NOMO-1 treated with dmso at 0.1 percent for 144 hours (cell line): ENCODE measurements around the gene ELL.

Experiments
- DNase-seq: peaks from one replicate; lab custom pipeline; 2025; ENCODE audit not compliant: unreplicated experiment; lab: John Stamatoyannopoulos, UW

Gene ELL

DNA sequence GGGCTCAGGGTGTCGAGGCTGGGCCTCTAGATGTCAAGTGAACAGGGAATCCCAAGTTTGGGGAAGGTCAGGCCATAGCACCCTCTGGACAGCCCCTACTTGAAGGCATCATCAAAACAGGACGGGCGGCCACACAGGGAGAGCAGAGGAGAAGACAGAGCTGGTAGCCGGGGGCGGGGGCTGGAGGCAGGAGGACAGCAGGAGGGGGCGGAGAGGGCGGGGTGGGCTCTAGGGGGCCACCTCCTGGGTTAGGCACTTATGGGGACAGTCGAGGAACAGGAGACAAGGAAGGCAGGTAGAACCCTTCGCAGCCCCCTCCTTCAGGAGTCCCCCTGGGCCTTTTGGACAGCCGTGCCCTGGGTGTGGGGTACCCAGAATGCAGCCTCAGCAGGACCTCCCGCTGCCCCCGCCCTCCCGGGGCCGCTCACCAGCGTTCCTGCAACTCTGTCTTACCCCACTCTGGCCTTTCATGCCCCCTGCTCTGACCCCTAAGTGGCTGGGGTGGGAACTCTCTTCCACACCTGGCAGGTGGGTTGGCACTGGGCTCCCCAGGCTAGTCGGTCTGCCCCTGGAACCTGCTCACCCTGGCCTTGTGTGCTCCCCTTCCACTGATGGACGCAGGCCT, 96.9 kb downstream of the ELL start:
- DNase-seq = no peak

DNA sequence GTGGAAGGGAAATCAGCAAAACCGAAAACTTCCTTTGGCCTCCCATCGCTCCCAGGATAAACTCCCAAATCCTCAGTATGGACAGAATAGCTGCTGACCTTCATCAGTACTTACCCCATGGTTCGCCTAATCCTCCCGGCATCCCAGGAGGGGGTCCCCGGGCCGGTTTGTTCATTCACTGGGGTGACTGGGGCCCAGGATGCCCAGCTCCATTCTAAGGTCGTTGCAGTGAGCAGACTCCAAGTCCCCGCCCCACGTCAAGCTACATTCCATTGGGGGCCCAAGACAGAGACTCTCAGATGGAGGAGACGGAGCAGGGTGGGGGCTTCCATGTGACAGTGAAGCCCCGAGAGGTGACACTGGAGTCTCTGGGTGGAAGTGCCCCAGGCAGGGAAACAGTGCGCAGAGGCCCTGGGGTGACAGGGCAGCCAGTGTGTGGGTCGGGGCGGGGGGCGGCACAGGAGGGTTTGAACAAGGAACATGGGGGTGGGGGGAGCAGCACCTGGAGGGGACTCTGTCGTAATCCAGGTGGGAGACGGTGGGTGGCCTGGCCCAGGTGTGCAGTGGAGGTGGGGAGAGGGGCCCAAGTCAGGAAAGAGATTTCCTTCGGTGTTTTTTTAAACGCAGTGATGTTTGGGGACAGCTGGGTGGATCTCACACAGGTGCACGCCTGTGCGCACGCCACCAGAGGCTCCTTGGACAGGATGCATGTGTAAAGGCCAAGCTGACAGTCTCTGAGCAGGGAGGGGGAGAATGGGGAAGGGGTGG, 97.6 kb downstream of the ELL start:
- DNase-seq = no peak

DNA sequence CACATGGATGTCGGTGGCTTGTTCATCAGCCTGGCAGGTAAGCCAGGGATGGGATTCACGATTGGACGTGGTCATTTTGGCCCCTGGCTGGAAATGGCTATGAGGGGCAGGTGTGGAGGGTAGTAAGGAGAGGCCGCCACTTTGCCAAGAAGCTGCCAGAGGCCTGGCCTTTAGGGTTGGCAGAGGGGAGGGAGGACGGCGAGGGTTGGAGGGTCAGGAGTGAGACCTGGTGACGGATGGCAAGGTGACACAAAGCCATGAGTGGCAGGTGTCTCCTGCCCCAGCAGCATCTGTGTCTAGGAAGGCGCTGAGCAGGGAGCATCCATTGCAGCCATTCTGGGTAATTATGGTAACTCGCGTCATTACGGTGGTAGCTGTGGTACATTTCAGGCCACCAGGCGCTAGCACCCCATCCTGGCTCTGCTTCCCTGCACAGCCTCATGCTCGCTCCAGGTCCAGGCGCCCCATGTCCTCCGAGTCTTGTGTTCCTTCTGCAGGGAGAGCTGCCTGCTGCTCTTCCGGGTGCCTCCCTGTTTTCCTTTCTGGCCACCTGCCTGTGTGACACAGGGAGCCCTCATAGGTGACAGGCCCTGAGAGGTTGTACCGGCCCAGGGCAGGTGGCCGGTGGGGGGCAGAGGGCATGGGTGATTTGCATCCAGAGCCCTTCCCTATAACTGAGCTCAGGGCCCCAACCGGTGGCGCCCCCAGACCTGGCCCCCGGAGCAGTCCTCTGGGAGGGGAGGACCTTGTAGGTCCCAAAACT, 98.4 kb downstream of the ELL start:
- DNase-seq = no peak

DNA sequence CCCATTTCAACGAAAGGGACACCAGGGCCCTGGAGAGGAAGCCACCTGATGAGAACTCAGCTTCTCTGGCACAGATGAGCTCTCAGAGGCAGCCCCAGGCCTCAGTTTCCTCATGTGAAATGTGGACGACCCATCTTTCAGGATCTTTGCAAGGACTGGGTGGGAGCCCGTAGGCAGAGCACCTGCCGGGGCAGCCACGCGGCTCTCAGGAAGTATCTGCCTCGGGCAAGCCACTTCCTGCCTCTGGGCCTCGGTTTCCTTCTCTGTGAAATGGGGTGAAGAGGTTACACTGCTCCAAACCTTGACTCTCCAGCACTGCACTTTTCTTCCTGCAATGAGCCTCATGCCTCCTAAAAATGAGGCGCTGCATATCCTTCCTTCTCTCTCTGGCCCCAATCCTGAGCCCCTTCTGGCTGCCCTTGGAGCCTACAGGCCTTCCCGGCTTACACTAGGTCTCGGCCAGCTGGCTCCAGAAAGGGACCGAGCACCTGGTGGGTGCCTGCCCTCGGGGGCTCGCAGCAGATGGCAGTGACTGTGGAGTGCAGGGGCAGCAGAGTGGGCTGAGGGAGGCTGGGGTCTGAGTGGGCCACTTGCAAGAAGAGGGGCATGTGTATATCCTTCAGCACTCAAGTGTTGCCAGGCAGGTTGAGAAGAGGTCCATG, 99.2 kb downstream of the ELL start:
- DNase-seq = no peak

DNA sequence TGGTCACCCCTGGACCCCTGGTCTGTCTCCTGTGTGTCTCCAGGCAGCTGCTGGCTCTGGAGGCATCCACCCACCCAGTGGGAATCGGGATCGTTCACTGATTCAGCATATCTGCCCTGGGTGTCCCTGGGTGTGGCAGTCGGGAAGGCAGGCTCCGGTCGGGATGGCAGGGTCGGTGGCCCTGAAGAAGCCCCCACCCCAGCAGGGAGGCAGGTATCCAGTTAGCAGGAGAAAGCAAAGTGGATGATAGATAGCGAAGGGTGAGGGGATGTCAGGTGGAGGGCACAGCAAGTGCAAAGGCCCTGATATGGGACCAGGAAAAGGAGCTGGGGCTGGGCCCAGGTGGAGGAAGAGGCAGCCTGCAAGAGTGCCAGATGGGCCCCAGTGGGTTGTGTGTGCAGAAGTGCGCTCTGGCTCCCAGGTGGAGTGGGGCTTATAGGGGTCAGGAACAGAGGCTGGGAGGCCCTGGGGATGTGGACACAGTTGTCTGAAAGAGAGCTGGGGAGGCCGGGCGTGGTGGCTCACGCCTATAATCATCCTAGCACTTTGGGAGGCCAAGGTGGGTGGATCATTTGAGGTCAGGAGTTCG, 100.4 kb downstream of the ELL start:
- DNase-seq = no peak

DNA sequence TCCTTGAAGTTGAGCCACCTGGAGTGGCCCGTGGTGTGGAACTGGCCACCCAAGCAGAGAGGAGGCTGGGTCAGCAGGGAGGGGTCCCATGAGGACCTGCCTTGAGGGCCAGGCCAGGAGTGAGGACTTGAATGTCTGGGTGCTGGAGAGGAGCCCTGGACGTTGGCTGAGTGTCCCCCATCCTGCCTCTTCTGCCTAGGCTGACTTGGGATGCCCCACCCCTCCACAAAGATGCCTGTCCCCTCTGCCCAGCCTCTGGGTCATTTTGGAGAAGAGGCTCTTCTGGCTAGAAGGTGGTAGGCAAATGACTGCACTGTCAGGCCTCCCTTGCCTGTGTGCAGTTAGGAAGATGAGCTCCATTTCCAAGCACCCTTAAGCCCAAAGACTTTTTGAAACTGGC, 100.9 kb downstream of the ELL start:
- no peak for DNase-seq

DNA sequence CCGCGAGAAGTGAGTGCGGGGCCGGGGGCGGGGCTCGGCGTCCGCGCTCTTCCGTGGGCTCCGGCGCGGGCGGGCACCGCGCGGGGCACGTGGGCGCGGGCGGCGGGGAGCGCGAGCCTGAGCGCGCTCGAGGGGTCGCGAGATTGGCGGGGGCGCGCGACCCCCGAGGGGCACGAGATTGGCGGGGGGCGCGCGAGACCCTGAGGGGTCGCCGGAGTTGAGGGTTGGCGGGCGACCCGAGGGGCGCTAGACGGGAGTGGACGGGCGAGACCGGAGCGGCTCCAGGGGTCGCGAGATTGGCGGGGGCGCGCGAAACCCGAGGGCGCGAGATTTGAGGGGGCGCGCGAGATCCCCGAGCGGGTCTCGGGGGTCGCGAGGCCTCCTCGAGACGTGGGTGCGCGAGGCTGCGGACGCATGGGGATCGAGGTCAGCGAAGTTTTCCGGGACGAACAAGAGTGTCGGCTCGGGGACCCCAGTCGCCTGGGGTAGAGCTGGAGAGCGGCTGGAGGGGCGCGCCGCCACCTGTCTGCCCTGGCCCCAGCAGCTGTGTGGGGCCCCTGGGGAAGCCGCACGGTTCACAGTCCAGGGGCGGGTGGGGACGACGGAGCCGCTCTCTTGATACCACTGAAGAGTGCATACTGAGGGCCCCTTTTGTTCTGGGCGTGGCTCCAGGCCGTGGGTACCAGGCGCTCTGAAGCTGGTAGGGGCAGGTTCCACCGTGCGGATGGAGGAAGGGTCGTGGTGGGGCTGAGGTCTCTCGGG, 102.0 kb downstream of the ELL start:
- DNase-seq = no peak

DNA sequence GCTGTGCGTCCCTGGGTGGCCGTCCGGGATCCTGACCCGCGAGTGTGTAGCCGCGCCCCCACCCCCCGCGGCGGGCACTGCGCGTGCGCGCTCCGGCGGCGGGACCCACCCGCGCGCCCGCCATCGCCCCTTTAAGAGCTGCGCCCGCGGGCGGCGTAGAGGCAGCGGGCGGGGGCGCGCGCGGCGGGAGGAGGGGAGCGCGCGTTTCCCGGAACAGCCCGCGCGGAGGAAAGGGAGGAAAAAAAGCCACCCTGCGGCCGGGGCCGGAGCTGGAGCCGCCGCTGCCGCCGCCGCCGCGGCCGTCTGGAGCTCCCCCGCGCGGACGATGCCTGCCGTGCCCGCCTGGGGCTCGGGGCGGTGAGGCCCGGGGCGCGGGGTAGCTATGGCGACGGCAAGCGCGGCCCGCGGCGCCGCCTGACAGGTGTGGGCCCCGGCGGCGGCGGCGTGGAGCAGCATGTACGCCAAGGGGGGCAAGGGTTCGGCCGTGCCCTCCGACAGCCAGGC, 102.6 kb downstream of the ELL start, which contains the start of gene SSBP4:
SSBP4 (plus strand) TSS at position 204 of the 504 bp plus-strand sequence; CDS start at position 455, 251 bp downstream.
- peak; percentile 78 for DNase-seq

DNA sequence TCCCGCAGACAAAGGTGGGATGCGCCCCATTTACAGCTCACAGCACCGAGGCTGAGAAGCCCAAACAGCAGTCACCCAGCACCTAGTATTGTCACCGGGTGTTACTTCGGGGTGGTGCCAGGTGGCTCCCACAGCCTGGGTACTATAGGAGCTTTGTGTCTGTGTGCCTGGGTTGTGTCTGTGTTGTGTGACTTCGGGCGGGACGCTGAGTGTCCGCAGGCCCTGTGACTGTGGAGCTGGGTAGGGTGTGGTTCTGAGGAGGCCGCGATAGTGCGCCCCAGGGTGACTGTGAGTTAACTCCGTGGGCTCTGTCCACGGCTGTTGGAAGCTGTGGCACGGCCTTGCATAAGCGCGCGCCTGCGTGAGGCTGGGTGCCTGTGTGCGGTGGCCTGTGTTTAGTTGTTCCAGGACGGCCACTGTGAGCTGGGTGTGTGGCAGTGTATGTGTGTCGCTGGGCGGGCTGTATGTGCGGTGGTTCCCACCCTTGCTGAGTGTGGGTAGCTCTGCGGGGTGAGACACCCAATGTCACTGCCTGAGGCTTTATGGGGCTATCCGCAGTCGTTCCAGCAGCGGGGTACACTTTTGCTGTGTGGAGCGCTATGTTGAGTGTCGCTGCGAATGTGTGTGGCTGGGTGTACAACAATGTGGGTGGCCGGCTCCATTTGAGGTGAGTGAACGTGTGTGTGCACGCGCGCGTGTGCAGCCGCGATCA, 103.2 kb downstream of the ELL start:
- no peak for DNase-seq

DNA sequence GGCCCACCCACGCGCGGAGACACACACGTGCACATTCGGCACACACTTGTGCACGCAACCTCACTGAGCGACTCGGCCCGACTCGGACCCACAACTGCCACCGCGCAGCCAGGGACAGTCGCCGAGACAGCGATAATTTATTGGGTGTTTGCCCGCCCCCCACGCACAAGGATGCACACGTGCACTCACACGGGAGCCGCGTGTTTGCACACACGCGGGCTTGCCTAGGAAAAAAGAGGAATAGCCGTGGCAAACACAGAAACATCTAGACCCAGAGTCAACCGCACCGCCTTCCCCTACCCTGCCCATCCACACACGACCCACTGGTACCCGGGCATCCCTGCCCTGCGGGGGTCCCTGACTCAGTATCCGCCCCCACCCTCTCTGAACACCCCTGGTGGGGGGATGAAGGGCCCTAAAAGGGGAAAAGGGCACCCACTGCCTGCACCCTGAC, 103.8 kb downstream of the ELL start:
- DNase-seq = no peak

DNA sequence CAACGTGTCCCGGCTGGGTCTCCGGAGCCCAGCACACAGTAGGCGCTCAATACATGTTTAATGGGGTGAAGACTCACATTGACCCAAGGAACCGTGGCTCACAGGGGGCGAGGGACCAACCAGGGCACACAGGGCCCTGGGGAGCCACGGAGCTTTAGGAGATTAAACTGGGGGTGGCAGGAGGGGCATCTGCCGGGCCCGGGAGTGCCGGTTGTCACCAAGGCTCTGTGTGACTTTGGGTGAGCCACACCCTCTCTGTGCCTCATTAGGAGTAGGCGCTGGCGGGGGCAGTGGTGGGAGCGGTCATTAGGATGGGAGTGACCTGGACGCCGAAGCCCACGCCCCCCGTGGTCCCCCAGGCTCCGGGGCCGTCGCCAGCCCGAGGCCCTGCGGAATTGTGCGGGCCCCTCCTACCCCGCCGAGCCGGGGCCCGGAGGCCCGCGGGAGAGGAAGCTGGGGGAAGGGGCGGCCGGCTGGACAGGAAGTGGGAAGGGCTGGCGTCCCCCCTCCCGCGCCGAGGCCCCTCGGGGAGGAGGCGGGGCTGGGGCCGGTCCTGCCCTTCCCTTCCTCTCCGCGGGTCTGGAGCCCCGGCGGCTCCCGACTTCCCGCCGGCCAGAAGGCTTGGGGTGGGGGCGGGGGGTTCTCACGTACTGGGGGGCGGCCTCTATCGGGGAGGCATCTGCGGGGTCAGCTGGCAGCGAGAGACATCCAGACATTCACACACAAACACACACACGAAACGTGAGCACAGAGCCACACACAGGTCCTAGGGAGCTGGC, 104.4 kb downstream of the ELL start:
- peak; percentile 87 for DNase-seq

DNA sequence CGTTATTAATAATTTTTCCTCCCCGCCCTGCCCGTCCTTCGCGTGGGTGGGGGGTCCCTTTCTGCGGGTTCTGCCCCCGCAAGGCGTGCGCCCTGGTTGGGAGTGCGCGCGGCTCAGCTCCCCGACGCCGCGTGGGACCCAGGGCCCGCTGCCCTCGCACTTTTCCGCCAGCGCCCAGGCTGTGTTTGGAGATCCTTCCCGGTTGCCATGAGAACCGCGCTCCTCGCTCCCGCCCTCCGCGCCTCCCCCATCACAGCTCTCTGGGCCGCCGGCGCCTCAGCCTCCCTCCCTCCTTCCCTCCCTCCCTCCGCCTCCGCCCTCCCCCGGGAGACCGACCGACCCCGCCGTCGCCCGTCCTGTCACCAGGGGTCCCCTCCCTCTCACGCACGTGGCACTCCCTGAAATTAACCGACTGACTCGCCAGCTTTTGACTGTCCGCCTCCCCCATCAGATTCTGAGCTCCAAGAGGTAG, 105.1 kb downstream of the ELL start:
- DNase-seq = peak; percentile 78

DNA sequence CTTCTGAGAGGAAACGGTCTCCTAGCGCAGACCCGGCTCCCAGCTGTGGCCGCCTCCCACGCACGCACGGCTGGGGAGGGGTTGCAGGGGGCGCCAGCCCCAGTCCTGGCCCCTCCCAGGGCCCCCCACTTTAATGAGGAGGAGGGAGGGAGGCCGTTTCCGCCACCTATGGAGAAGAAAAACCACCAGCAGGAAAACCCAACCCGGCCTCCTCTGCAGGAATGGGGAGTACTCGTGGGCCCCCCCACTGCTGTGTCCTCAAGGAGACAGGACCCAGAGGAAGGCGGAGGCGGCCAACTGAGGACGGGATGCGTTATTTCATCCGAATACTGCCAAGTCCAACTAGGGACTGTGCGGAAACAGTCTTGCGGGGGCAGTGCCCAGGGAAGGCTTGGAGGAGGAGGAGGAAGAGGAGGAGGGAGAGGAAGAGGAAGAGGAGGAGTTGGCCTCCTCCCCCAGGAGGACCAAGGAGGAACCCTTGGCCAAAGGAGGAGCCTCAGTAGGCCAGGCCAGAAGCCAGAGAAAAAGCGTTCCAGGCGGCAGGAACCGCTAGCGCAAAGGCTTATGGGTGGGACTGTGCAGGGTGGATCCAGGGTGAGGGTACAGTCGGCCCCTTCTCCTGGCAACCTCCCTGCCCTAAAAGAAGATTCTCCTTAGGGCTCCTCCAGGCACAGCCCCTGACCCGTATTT, 106.5 kb downstream of the ELL start:
- peak; percentile 71 for DNase-seq

DNA sequence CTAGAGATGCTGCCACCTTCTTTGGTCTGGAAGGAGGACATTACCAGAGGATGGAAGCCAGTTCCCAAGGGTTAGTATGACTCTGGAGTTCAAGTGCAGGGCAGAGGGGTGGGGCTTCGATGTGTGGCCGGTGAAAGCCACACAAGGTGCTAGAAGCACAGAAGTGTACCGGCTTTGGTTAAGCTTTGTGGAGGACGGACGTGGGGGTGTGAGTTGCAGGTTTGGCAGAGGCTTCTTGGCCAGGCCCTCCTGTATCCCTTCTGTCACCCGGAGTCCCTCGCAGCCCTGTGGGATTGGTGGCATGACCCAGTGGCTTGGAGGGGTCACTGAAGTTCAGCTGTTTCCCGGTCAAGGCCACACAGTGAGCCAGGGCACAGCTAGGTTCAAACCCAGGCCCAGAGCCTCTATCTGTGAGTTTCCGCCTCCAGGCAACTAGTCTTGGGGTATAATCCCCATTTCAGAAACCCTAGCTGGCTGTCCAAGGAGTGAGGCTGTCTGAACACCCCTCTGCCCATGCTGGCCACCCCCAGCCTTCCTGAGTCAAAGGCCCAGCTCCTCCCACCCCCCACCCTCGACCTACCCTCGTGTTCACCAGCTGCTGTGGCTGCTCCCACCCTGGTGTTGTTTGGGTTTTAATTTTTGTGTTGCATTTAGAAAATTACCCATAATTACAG, 107.2 kb downstream of the ELL start:
- DNase-seq = no peak

DNA sequence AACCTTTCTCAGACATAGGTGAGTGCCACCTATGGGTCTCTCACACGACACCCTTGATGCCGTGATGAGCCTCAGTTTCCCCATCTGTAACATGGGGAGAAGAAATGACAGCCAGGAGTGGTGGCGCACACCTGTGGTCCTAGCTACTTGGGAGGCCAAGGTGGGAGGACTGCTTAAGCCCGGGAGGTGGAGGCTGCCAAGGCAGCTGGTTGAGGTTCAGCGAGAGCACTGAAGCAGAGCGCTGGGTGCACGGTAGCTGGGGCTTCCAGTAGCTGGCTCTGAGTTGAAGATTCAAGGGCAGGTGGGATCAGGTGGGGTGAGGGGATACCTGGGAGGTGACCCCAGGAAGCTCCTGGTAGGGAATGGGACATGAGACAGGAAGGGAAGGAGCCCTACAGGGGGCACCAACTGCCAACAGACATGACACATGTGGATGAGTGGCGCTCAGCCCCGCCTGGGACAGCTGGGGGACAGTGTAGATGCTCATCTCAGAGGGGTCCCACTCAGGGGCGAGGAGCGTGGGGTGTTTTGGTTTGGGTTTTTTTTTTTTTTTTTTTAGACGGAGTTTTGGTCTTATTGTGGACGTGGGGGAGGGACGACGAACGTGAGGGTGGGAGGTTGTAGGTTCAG, 109.1 kb downstream of the ELL start:
- DNase-seq = no peak

DNA sequence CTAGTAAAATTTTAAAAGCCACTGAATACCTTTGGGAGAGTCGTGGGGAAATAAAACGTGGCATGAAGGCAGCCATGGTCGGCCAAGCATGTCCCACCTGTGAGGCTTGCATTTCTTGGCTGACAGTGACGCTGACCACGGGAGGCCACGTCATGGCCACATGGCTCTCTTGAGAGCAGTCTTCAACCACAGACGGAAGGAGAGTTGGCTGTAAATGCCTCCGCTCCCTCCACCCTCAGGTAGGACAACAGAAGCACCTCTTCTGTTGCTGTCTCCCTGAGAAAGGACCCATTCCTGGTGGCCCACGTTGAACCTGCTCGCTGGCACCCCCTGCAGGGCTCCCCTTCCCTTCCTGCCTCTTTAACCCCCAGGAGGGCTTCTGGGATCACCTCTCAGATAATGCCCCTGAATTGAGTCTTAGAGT, 113.8 kb downstream of the ELL start:
- DNase-seq = no peak

DNA sequence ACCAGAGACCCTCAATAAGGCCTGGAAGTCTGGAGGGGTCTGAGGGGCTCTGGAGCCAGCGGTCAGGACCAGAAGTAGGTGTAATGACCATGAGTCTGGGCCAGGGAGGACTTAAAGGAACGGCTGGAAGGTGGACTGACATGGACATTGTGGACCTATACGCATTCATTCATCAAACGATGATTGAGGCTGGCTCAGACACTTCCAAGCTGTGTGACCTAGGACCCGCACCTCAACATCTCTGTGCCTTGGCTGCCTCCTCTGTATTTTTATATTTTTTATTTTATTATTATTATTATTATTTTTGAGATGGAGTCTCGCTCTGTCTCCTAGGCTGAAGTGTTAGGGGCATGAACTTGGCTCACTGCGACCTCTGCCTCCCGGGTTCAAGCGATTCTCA, 115.1 kb downstream of the ELL start:
- DNase-seq = no peak
